ENCODE data around the gene NXPE2. TPM values are rescaled to one million over a fixed set of nuclear protein-coding genes. Genes with fewer than 3 reads are reported as not detected.

The NXPE2 gene
- total RNA-seq, 8 experiments from 2014 or later: 0.09 to 0.71 (median 0.17) TPM; not detected in 3

Other genes starting within 250 kb of the NXPE2 start
- gene REXO2, start 239.1 kb upstream of the NXPE2 start, total RNA-seq: 100 to 1,000 TPM in 2 of 8 experiments, 10 to 100 TPM in 6; 25.6 to 196 (median 49.8) TPM
- gene NXPE1, start 118.6 kb upstream of the NXPE2 start, total RNA-seq: under 1 TPM in 7 of 8 experiments, not detected in 1; 0.08 to 0.56 (median 0.36) TPM
- under 1 TPM in 3 of 8 experiments, not detected in 5; 0.14 to 0.24 (median 0.14) TPM for gene NXPE4, start 82.7 kb upstream of the NXPE2 start, total RNA-seq

All from motor neuron (in vitro differentiated cells).